GM18907 (cell line): ENCODE results near the gene CCNG2.
A peak's percentile ranks its signal among the peaks of the same experiment; 100 is the strongest.

Source experiments
- ATAC-seq: cut with Tn5 transposase; IDR thresholded peaks from one replicate; pipeline ENCODE4 v1.9.1; 2021; ENCODE audit warnings: mild to moderate bottlenecking, moderate library complexity; ENCODE audit not compliant: unreplicated experiment

CCNG2 gene

DNA sequence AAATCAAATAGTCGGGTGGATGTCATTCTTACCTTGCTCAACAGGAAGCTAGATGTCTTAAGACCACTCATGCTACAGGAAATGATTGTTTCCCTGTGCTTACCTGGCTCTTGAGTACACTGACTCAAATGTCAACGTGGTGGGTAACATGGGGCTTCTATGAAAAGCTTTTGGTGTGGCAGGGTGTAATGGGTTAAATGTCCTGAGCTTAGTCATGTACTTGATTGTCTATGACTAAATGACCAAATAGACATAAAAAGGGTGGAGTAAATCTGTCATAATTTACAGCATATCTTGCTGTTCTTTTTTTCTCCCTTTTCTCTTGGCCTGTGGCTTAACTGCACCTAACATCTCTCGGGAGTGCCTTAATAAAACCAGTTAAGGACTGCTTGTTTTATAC lies 44.9 kb downstream of the CCNG2 start:
- ATAC-seq = no peak

DNA sequence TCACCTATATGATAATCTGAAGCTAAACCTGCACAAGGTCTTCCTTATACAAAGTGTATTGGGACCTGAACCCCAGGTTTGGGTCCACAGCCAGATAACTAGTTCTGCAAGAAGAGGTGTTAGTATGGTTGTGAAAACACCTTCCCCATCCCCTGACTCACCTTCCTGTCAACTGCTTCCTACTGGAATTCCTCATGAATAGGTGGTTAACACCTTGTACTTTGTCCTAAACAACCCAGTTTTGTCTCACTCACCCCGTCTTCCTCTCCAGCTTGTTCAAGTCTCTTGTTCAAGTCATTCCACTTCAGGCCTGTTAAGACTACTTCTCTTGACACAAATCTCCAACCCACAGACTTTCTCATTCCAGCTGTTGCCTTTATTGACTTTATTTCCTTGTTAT lies 45.5 kb downstream of the CCNG2 start:
- no peak for ATAC-seq

DNA sequence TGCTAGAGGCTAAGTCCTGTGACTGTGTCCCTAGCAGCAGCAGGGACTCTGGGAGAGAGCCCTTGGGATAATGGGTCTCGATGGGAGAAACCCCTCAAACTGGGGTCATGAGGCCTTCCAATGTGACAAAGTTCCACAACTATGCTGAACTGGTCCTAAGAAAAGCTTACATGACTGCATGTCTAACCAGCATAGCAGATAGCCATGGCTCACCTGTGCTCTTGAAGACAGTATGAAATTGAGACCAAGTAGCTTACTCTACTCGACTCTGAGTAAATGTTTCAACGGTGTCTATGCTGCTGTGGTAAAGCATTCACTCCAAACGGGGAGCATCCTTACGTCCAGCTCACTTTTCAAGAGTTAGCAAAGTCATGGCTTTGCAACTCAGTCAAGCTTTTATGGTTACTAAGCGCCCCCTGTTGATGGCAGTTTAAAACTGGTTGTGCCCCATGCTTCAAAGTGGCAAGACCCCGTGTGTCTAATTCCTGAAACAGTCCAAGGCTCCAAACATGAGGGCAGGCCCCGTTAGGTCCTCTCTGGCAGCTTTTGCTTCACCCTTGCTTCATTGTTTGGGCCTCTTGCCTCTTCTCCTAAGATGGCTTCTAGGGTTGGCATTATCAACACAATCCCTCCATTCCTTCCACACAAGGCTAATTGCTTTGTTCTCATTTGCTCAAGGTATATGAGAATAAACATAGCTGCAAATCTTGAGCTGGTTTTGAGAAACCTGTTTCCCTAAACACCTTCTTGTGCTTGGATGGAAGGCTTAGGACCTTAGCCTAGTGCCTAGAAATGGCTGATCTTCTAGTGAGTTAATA lies 46.6 kb downstream of the CCNG2 start:
- peak; percentile 72 for ATAC-seq

DNA sequence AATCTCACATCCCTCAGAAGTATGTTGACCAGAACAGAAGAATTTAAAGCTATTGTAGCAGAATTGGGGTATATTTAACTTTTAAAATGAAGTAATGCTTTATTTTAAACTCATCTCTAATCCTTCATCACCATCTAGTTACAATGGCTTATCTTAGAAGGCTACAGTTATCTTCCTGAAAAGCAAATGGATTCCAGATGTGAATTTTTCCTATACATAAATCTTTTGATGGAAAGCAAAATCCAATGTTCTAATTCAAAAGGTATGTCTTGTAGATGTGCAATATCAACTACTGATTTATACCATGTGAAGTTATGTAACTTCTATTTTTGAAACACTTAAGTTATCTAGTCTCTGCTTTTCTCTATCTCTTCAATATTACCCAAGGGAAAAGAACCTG lies 47.6 kb downstream of the CCNG2 start:
- no peak for ATAC-seq

DNA sequence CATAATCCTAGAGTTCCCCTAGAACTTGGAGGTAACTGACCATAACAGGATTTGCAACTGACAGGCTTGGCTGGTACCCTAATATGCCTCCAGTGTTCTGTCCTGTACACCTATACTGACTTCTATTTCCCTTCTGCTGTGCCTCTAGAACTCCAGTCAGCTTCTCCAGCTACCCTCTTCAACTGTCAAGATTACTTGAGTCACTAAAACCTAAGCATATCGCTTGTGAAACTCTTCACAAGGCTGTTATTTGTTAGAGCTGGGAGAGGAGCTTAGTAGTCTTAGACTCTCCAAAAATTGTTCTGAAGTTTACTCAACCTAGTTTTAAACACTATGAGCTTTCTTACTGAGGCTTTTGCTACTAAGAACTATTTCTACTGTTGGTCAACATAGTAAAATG lies 52.0 kb downstream of the CCNG2 start:
- ATAC-seq = no peak

DNA sequence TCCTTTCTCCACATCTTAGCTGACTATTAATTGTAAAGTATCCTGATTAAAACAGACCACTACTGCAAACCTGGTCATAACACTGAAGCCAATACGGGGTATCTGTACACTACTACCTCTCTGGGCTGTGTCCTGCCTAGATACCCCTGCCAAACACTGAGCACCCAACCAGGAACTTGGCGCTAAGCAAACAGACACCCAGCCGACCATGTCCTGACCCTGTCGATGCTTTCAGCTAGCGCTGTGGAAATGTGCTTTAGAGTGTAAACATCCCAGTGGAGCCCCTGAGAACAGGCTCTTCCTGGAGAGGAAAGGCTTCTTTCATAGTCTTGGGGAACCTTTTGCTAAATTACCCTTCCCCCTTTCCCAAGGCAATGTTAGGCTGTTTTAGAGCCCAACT lies 52.9 kb downstream of the CCNG2 start:
- ATAC-seq = no peak

DNA sequence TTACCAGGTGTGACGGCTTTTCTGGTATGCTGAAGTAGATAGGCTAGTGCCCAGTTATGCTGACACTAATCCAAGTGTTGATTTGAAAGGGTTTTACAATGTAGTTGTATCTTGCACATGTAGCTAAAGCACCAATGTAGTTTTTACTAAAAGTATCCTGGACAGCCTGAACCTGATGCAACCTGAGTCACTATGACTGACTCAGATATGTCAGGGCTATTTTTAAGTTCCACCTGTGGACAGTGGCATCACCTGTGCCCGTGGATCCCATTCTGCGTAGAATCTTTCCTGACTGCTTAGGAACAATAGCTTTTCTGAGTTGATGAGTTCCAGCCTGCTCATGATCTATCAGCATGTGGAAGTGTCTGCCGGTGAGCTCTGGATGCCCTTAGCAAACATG lies 58.1 kb downstream of the CCNG2 start:
- no peak for ATAC-seq

DNA sequence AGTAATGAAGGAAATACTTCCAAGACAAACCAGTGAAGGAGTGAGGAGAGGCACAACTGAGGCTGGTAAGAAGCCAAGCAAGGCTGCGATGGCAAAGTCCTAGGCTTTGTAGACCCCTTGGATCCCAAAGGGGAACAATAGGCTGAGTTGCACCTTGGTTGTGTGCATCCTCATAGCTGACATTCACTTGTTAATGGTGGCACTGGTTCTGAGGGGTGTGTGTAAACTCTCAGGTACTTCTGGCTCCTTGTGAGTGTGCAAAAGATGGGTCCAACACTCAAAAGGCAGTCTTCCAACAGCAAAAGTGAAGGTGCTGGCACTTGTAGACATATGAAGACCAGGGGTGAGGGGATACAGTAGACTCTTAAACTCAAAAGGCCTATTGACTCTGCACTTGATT lies 60.5 kb downstream of the CCNG2 start:
- ATAC-seq = no peak

DNA sequence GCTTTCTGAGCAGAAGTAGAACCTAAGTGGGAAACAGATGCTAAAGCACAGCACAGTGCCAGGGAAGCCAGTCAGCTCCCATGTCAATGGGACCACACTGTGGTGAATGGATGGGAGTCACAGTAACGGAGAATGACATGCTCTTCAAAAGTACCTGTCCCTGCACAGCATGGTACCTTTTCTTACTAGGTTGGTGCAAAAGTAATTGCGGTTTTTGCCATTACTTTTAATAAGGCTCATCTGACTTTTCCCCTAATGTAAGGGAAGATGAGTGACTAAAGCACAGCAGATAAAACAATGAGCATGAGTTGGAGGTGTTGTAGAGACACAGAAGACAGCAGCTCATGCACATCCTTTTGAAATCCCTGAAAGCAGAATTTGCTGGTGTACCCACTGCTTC lies 62.3 kb downstream of the CCNG2 start:
- ATAC-seq = no peak
